HG02798 (cell line): ENCODE measurements around the gene MMP20.

ENCODE experiments used
- ATAC-seq: cut with Tn5 transposase; IDR thresholded peaks from one replicate; pipeline ENCODE4 v1.9.1; 2021; ENCODE audit warnings: mild to moderate bottlenecking; ENCODE audit not compliant: unreplicated experiment, poor library complexity

Gene MMP20

DNA sequence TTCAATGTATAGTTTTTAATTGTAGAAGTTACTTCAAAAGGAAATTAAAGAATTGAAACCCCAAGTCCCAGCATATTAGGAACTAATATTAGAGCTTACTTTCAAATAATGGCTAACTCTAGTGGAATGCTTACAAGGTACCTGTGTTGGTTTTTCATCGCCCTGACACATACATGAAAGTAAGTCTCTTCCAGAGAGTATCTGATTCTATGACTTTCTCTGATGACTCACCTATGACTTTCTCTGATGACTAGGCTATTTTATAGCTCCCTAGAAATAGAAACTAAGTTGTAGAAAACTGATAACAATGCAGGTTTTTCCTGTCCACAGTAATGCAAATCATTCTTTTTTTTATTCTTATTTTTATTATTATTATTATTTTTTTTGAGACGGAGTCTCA lies 61.0 kb downstream of the MMP20 start:
- ATAC-seq: peak; percentile 60

DNA sequence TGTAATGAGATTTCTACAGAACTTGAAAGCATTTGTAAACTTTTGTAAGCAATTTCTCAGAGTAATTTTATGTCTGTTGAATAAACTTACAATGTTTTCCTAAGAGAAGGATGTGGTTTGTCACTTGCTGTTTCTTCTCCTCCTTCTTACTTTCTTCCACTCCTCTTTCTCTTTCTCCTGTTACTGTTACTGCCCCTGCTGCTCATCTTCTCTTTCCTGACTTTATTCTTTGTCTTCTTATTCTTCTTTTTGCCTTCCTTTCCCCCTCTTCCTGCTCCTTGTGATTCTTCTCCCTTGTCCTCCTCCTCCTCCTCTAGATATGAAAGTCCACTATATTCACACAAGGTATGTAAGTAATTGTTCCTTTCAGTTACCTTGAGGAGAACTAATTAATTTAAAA lies 63.5 kb downstream of the MMP20 start:
- no peak for ATAC-seq

DNA sequence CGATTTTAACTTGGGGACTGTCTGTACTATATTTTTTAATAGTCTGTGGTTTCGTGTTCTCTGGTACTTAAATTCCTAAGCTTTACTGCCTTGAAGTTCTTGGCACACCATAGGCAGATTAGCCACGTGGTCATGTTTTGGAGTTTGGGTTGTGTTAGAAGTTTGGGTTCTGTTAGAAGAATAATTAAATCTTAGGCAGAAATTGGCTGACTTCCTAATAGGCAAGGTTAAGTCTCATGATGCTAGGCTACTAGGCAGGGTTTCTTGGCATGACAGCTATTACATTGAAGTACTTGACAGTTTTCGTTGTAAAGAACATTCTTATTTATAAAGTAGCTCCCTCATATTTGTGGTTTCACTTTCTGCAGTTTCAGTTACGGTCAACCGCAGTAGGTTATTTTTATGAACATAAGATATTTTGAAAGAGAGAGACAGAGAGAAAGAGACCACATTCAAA lies 64.5 kb downstream of the MMP20 start:
- ATAC-seq: peak; percentile 85

GRCh38 chr11:102559839-102560238 lies 65.3 kb downstream of the MMP20 start:
- ATAC-seq: peak; percentile 44

- no peak for ATAC-seq
Observed at GRCh38 chr11:102555091-102555490, 70.0 kb downstream of the MMP20 start.

DNA sequence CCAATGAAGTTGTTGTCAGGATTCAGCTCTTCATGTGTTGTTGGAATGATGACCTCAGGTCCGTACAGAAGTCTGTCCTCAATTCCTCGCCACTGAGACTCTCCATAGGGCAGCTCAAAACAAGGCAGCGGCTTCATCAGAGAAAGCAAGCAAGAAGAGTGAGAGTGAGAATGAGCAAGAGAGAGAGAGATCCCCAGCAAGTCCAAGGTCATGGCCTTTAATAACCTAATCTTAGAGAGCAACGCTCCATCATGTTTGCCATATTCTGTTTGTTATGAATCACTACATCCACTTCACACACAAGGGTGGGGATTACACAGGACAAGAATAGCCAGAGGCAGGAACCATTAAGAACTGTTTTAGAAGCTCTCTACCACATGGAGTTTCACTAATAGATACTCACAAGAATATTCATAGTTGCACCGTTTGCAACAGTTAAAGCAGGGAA lies 71.3 kb downstream of the MMP20 start:
- ATAC-seq: peak; percentile 77

DNA sequence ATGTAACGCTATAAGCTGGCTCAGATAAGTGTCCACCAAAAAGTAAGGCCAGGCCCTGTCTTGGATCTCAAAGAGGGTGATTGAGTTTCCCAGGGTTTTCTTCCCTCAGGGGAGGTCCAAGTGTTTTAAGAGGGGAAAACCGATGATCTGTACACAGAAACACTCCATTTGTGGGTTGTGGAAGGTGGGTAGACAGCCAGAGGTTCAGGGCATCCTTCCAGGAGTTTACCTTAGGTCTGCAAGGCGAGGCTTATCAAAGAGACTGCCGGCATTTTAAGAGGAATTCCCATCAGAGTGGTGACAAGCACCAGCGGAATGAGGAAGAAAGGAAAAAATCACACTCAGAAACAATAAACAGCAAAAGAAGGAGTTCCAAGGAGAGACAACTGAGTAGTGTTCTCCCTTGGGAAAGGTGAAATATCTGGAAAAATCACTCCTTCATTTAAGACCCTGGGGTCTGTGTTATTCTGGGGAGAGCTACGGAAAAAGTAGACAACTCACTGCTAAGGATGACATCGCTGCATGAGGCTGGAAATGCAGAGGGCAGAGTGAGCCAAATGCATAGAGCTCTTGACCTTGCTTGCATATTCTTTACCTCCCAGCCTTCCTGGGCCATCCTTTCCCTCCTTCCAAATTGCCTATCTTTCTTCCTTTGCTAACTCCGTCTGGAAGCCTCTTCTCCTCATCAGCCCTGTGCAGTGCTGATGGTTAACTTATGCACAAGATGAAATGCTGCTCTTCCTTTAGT lies 72.5 kb downstream of the MMP20 start:
- no peak for ATAC-seq

GRCh38 chr11:102552020-102552419 lies 73.1 kb downstream of the MMP20 start:
- ATAC-seq: no peak

GRCh38 chr11:102551169-102551781 lies 73.9 kb downstream of the MMP20 start:
- no peak for ATAC-seq

- ATAC-seq: peak; percentile 79
Observed at GRCh38 chr11:102546923-102547471, 78.1 kb downstream of the MMP20 start.

DNA sequence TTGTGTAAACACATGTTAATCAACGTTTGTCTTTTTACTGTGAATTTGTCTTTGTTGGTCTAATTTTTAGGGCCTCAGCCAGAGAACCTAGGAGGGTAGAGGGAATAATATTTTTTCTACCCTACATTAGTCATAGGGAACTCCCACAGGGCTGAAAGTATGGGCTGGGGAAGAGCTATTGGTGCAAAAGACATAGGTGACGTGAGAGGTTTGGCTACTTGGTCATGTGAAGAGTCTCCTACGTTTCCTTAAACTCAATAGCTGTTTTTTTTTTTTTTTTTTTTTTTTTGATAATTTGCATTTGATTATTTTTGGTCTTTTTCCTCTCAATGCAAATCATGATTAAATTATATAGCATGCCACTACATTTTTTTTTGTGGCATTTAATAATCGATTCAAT lies 78.7 kb downstream of the MMP20 start:
- peak; percentile 60 for ATAC-seq

GRCh38 chr11:102545701-102546100 lies 79.4 kb downstream of the MMP20 start:
- ATAC-seq: no peak

- ATAC-seq: no peak
Observed at GRCh38 chr11:102544594-102544993, 80.5 kb downstream of the MMP20 start.

GRCh38 chr11:102539567-102539966 lies 85.6 kb downstream of the MMP20 start:
- ATAC-seq: no peak

- ATAC-seq: no peak
Observed at GRCh38 chr11:102538932-102539331, 86.2 kb downstream of the MMP20 start.

GRCh38 chr11:102534261-102534872 lies 90.8 kb downstream of the MMP20 start:
- ATAC-seq: no peak

GRCh38 chr11:102530558-102530957 lies 94.6 kb downstream of the MMP20 start, which contains the start of gene MMP7:
Gene MMP7, minus strand, starts transcription at chr11:102530747. Its CDS starts 47 bp downstream, at chr11:102530700.
- ATAC-seq: no peak

GRCh38 chr11:102528618-102529017 lies 96.5 kb downstream of the MMP20 start:
- no peak for ATAC-seq

- ATAC-seq: no peak
Observed at GRCh38 chr11:102527684-102528083, 97.4 kb downstream of the MMP20 start.

DNA sequence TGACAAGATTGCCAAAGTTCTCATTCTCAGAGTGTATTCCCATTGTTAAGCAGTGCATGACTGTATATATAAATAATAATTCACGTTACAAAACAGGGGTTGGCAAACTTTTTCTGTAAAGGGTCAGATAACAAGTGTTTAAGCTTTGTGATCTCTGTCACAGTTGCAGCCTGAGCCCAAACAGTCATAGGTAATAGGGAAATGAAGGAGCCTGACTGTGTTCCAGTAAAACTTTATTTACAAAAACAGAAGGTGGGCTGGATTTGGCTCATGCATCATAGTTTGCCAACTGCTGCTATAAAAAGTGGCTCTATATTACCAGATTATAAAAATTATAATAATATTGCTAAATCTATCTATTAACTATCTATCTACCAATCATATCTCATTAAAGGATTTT lies 98.1 kb downstream of the MMP20 start:
- ATAC-seq: no peak
